ENCODE measurements around the gene MEF2A. TPM values are rescaled to one million over a fixed set of nuclear protein-coding genes. Genes with fewer than 3 reads are reported as not detected.

MEF2A gene
- total and polyA plus RNA-seq, 2 donors (not counting 1 experiment from before 2014, with no cell fraction given) = 44.0 to 102 TPM

DNA sequence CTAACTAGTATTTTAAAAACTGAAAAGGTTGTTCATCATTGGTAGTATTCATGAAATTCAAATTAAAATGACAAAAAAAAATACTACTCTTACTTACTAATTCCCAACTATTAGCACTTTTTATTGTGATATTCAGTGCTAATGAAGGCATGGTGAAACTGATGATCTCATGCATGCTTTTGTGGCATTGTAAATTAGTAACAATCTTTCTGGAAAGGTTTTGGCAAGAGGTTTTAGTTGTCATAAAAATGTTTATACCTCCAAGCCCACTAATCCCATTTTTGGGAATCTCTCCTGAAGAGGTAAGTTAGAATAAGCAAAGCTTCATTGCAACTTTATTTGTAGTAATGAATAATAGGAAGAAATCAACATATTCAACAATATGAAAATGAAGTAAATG is 114.5 kb downstream of the MEF2A start:
- POLR2A ChIA-PET = no interaction called here
- Mint-ChIP-seq H3K4me3 (no peak overlapping the region), H3K4me1 (peaks cover 41% of the 10 kb centered on the region), H3K27me3 (no peaks in the 10 kb centered on the region), H3K9me3 (ENCODE audit: insufficient read depth) (peaks cover 3% of the 10 kb centered on the region), H3K27ac (no peak overlapping the region)
- H3K9ac ChIP-seq (ENCODE audit: low read length) = no peak overlapping the region
- H3K27me3 ChIP-seq (replicated peaks in 1 of 4; ENCODE audit: control extremely low read depth in 1 of 4, control insufficient read depth in 3 of 4, insufficient read depth in 4 of 4, low read length in 3 of 4) = no peaks in the 10 kb centered on the region
- peaks cover 15 to 31% of the 10 kb centered on the region in 2 experiments for H3K36me3 ChIP-seq (replicated peaks in 1 of 2; ENCODE audit: control extremely low read depth in 1 of 2, control insufficient read depth in 1 of 2, extremely low read depth in 1 of 2, insufficient read depth in 2 of 2, low read length in 1 of 2)
- H3K27ac ChIP-seq (ENCODE audit: low read length in 2 of 2) = peak overlapping the region in 1 of 2 donors; percentile 53
- no peak overlapping the region for H3K4me3 ChIP-seq (ENCODE audit: control extremely low read depth in 1 of 5, extremely low read depth in 1 of 5, insufficient read depth in 1 of 5, low read depth in 2 of 5, low read length in 4 of 5)
- H3K79me2 ChIP-seq (ENCODE audit: control insufficient read depth, insufficient read depth, low read length) = peaks cover 1% of the 10 kb centered on the region
- CTCF ChIA-PET = interaction anchor here (1.4 kb wide), 1 partner anchor 24 kb away, joined by 5 read pairs; no protein-coding TSS in a partner anchor
- ATAC-seq (ENCODE audit: low read depth) (no peak), DNase-seq (no peak)
- H4K20me1 ChIP-seq (ENCODE audit: control insufficient read depth, insufficient read depth, low read length, poor library complexity, severe bottlenecking) = no peaks in the 10 kb centered on the region
- no peak overlapping the region for H2AFZ ChIP-seq (ENCODE audit: insufficient read depth, low read depth, low read length, poor library complexity, severe bottlenecking)
- peaks cover 16 to 20% of the 10 kb centered on the region in 2 donors for H3K4me1 ChIP-seq (ENCODE audit: control insufficient read depth in 2 of 2, insufficient read depth in 2 of 2, low read length in 2 of 2)
- no peak overlapping the region for H3K4me2 ChIP-seq (replicated peaks; ENCODE audit: low read depth, low read length, poor library complexity, severe bottlenecking)
- intact Hi-C loops (cut with micrococcal nuclease) = no loop called here
- TF ChIP-seq EZH2 (IDR thresholded peaks at IDR 0.05; ENCODE audit: borderline replicate concordance, insufficient read depth, low read depth, low read length, poor library complexity, severe bottlenecking) = no peak
- TF ChIP-seq, protein P1, sequence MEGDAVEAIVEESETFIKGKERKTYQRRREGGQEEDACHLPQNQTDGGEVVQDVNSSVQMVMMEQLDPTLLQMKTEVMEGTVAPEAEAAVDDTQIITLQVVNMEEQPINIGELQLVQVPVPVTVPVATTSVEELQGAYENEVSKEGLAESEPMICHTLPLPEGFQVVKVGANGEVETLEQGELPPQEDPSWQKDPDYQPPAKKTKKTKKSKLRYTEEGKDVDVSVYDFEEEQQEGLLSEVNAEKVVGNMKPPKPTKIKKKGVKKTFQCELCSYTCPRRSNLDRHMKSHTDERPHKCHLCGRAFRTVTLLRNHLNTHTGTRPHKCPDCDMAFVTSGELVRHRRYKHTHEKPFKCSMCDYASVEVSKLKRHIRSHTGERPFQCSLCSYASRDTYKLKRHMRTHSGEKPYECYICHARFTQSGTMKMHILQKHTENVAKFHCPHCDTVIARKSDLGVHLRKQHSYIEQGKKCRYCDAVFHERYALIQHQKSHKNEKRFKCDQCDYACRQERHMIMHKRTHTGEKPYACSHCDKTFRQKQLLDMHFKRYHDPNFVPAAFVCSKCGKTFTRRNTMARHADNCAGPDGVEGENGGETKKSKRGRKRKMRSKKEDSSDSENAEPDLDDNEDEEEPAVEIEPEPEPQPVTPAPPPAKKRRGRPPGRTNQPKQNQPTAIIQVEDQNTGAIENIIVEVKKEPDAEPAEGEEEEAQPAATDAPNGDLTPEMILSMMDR (IDR thresholded peaks at IDR 0.05) = no peak
- H3K9me3 ChIP-seq (ENCODE audit: control extremely low read depth in 1 of 3, control insufficient read depth in 2 of 3, insufficient read depth in 1 of 3, low read length in 2 of 3) = peaks cover 2 to 8% (median 4%) of the 10 kb centered on the region in 3 donors

DNA sequence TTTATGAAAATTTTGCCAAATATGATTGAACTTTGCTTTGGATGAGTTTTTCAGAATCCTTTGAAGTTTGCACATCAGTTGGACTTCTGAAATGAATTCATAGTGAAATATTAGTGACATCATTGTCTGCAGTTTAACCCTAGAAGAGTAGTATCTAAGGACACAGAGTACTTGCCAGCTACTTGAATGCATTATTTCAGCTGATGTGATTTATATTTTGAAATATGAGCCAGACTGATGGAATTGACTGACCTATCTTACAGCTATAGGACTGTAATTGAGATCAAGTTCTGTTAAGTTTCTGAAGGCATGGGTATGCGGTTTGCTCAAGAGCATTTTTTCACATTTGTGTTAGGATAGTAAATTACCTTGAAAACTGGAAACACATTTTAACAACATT is 116.2 kb downstream of the MEF2A start:
- Histone ChIP-seq H3K79me2 (ENCODE audit: control insufficient read depth, insufficient read depth, low read length) (peaks cover 18% of the 10 kb centered on the region), H3K4me2 (replicated peaks; ENCODE audit: low read depth, low read length, poor library complexity, severe bottlenecking) (peak overlapping the region; percentile 46), H4K20me1 (ENCODE audit: control insufficient read depth, insufficient read depth, low read length, poor library complexity, severe bottlenecking) (no peaks in the 10 kb centered on the region), H3K27me3 (replicated peaks in 1 of 4; ENCODE audit: control extremely low read depth in 1 of 4, control insufficient read depth in 3 of 4, insufficient read depth in 4 of 4, low read length in 3 of 4) (no peaks in the 10 kb centered on the region), H3K27ac (ENCODE audit: low read length in 2 of 2) (peak overlapping the region in 1 of 2 donors; percentile 71), H3K9ac (ENCODE audit: low read length) (no peak overlapping the region), H3K36me3 (replicated peaks in 1 of 2; ENCODE audit: control extremely low read depth in 1 of 2, control insufficient read depth in 1 of 2, extremely low read depth in 1 of 2, insufficient read depth in 2 of 2, low read length in 1 of 2) (peaks cover 13 to 24% of the 10 kb centered on the region in 2 experiments), H3K4me1 (ENCODE audit: control insufficient read depth in 2 of 2, insufficient read depth in 2 of 2, low read length in 2 of 2) (peaks cover 16 to 20% of the 10 kb centered on the region in 2 donors), H3K9me3 (ENCODE audit: control extremely low read depth in 1 of 3, control insufficient read depth in 2 of 3, insufficient read depth in 1 of 3, low read length in 2 of 3) (peaks cover 2 to 19% (median 8%) of the 10 kb centered on the region in 3 donors), H2AFZ (ENCODE audit: insufficient read depth, low read depth, low read length, poor library complexity, severe bottlenecking) (no peak overlapping the region), H3K4me3 (ENCODE audit: control extremely low read depth in 1 of 5, extremely low read depth in 1 of 5, insufficient read depth in 1 of 5, low read depth in 2 of 5, low read length in 4 of 5) (no peak overlapping the region)
- Mint-ChIP-seq H3K27ac (peak overlapping the region; percentile 18), H3K9me3 (ENCODE audit: insufficient read depth) (peaks cover 11% of the 10 kb centered on the region), H3K4me1 (peaks cover 50% of the 10 kb centered on the region), H3K4me3 (no peak overlapping the region), H3K27me3 (no peaks in the 10 kb centered on the region)
- DNase-seq (no peak), ATAC-seq (ENCODE audit: low read depth) (no peak)
- POLR2A ChIA-PET = no interaction called here
- no peak for TF ChIP-seq EZH2 (IDR thresholded peaks at IDR 0.05; ENCODE audit: borderline replicate concordance, insufficient read depth, low read depth, low read length, poor library complexity, severe bottlenecking)
- TF ChIP-seq, protein P1 (IDR thresholded peaks at IDR 0.05) = no peak
- intact Hi-C loops (cut with micrococcal nuclease) = no loop called here
- WGBS (ENCODE audit: insufficient coverage) = no CpG with 5 or more reads among the region's 1 CpG
- CTCF ChIA-PET = interaction anchor here (1.2 to 2.1 kb wide), 4 partner anchors 19 to 408 kb away, joined by 3 to 14 read pairs (median 6); no protein-coding TSS in a partner anchor
